Adrenal gland (tissue), 12 donors: ENCODE data around the gene ZNF267. TPM values are rescaled to one million over a fixed set of nuclear protein-coding genes. Genes with fewer than 3 reads are reported as not detected.

Source experiments
- DNase-seq, 7 donors: peaks; one replicate each; pipeline ENCODE4 v3.0.0-alpha.2; 2019 to 2020
- H3K27ac ChIP-seq, 5 donors: fragments of 200-600 bp; sonication (generic) in 4 of 5; 1 replicate in 3 of 5; 2 replicates in 2 of 5; pipeline versions ENCODE4 v1.5.1 to v1.8.0; 2016 to 2020; ENCODE audit warnings: mild to moderate bottlenecking in 1 of 5
- H3K27me3 ChIP-seq: fragments of 200-600 bp; 2 replicates; pipeline ENCODE4 v1.8.0; 2021
- H3K36me3 ChIP-seq, 2 donors: fragments of 200-600 bp; replicated peaks in 1 of 2; 1 replicate in 1 of 2; 2 replicates in 1 of 2; pipeline versions ENCODE4 v1.5.1 to v1.8.0; 2018 to 2022
- H3K4me1 ChIP-seq, 2 donors: fragments of 200-600 bp; replicated peaks in 1 of 2; 1 replicate in 1 of 2; 2 replicates in 1 of 2; pipeline versions ENCODE4 v1.5.1 to v1.8.0; 2018 to 2021
- H3K4me3 ChIP-seq, 4 donors: fragments of 200-600 bp; sonication (generic) in 3 of 4; one replicate each; pipeline ENCODE4 v1.5.1; 2016 to 2018
- H3K9me3 ChIP-seq, 3 donors: fragments of 200-600 bp; sonication (generic) in 1 of 3; replicated peaks in 1 of 3; 1 replicate in 2 of 3; 2 replicates in 1 of 3; pipeline versions ENCODE4 v1.5.1 to v1.8.0; 2016 to 2021
- CTCF ChIP-seq, 6 experiments: fragments of 450-650 bp in 4 of 6; fragments of 200-600 bp in 2 of 6; sonication (generic) in 1 of 6; IDR thresholded peaks; 1 replicate in 5 of 6; 2 replicates in 1 of 6; pipeline versions ENCODE4 v1.5.1 to v1.8.0; 2016 to 2021; ENCODE audit warnings: antibody characterized with exemption in 6 of 6, mild to moderate bottlenecking in 2 of 6, moderate library complexity in 1 of 6
- POLR2A ChIP-seq, 2 donors: fragments of 450-650 bp; IDR thresholded peaks; one replicate each; pipeline ENCODE4 v1.6.1; 2017; ENCODE audit warnings: antibody characterized with exemption in 2 of 2, mild to moderate bottlenecking in 2 of 2, moderate library complexity in 1 of 2
- WGBS, 4 donors: extraction: QIAGEN DNeasy Blood & Tissue Kit in 2 of 4; methylation state at CpG; one replicate each; pipeline versions ENCODE4 v1.1.5 to v1.1.7; 2013 to 2017; 5-methylcytosine and 5-hydroxymethylcytosine counted together
- intact Hi-C, 2 donors: fragments of 100-400 bp; cut with DNase I; formaldehyde crosslinking; loops; one replicate each; pipeline versions ENCODE4 v1.14.1 to v1.15.0; 2022 to 2023
- polyA plus RNA-seq, 3 donors: library from polyadenylated mRNA; stranded (reverse); fragments of 200-250 nt in 2 of 3; fragments of 350-450 nt in 1 of 3; fragmentation: Illumina TruSeq in 1 of 3; extraction: RNeasy Lipid Tissue Mini Kit (QIAGEN cat#74804) in 1 of 3; gene quantifications; one replicate each; pipeline ENCODE4 v1.2.3, GENCODE V29; 2013 to 2014
- total RNA-seq, 9 donors: library from RNA; depleted of rRNA in 4 of 9; stranded (reverse); fragments of >200 nt in 4 of 9; fragments of 120-200 nt in 1 of 9; fragmentation: NEBNext Ultra II Directional in 1 of 9; extraction: Animal tissue kit (Norgen Biotek cat#: 25700) in 1 of 9; gene quantifications; one replicate each; pipeline versions ENCODE4 v1.1.0 to v1.2.4, GENCODE V29; 2013 to 2023
- donor health status: healthy with polysubstance abuse.
- donor health status: Bipolar disorder and iron deficiency.
- donor health status: DM: yes; HTN: yes; CAD: no.
- donor health status: DM: no; HTN: no; CAD: no.
- donor health status: DM: no; HTN: no; CAD: no.
- donor health status: DM: yes; HTN: yes; CAD: no.

ZNF267 gene
- total and polyA plus RNA-seq, 12 donors = 2.0 to 34.1 (median 8.2) TPM

- Histone ChIP-seq H3K9me3 (peaks cover 0 to 2% (median 0%) of the 10 kb centered on the region in 3 donors), H3K27me3 (peaks cover 6% of the 10 kb centered on the region), H3K27ac (no peak overlapping the region), H3K36me3 (no peaks in the 10 kb centered on the region), H3K4me1 (no peaks in the 10 kb centered on the region), H3K4me3 (no peak overlapping the region)
- no peak for TF ChIP-seq POLR2A (IDR thresholded peaks at IDR 0.05)
- TF ChIP-seq CTCF (IDR thresholded peaks at IDR 0.05) = no peak
- no peak for DNase-seq
- intact Hi-C loops = no loop called here
- WGBS, 4 donors = 56 to 70% (median 58%) methylated on average over 2 of the region's 2 CpGs
These were observed 20.3 kb upstream of the ZNF267 start for GRCh38 chr16:31853291-31853690.

GRCh38 chr16:31860508-31860907 is 13.1 kb upstream of the ZNF267 start:
- DNase-seq = no peak
- no peak overlapping the region for H3K27ac ChIP-seq
- no peaks in the 10 kb centered on the region for H3K36me3 ChIP-seq
- 62 to 68% (median 66%) methylated on average over 3 of the region's 3 CpGs for WGBS, 4 donors
- no peaks in the 10 kb centered on the region for H3K9me3 ChIP-seq
- H3K4me1 ChIP-seq = no peaks in the 10 kb centered on the region
- intact Hi-C loops = loop anchor here in 1 of 2 donors (10.0 kb wide), 2 partner anchors 366 to 876 kb away; partner anchors contain the start of gene HSD3B7
- H3K4me3 ChIP-seq = no peak overlapping the region
- no peak for TF ChIP-seq CTCF (IDR thresholded peaks at IDR 0.05)
- TF ChIP-seq POLR2A (IDR thresholded peaks at IDR 0.05) = no peak
- peaks cover under 1% of the 10 kb centered on the region for H3K27me3 ChIP-seq

- Histone ChIP-seq H3K36me3 (no peaks in the 10 kb centered on the region), H3K4me3 (no peak overlapping the region), H3K27me3 (no peaks in the 10 kb centered on the region), H3K27ac (no peak overlapping the region), H3K9me3 (no peaks in the 10 kb centered on the region), H3K4me1 (no peaks in the 10 kb centered on the region)
- TF ChIP-seq CTCF (IDR thresholded peaks at IDR 0.05) (no peak), POLR2A (IDR thresholded peaks at IDR 0.05) (no peak)
- intact Hi-C loops = loop anchor here in 1 of 2 donors (10.0 kb wide), 2 partner anchors 367 to 877 kb away; partner anchors contain the start of gene HSD3B7
- DNase-seq = no peak
- WGBS, 4 donors = 61 to 84% (median 66%) methylated on average over 4 of the region's 4 CpGs
These were observed 12.2 kb upstream of the ZNF267 start for GRCh38 chr16:31861455-31861854.

GRCh38 chr16:31862761-31863160 is 10.8 kb upstream of the ZNF267 start:
- intact Hi-C loops = loop anchor here in 1 of 2 donors (10.0 kb wide), 2 partner anchors 368 to 878 kb away; partner anchors contain the start of gene HSD3B7
- Histone ChIP-seq H3K27me3 (no peaks in the 10 kb centered on the region), H3K4me3 (no peak overlapping the region), H3K4me1 (no peaks in the 10 kb centered on the region), H3K27ac (no peak overlapping the region), H3K9me3 (no peaks in the 10 kb centered on the region), H3K36me3 (no peaks in the 10 kb centered on the region)
- no peak for DNase-seq
- WGBS, 4 donors = 81 to 85% (median 82%) methylated on average over 3 of the region's 3 CpGs
- TF ChIP-seq CTCF (IDR thresholded peaks at IDR 0.05) (no peak), POLR2A (IDR thresholded peaks at IDR 0.05) (no peak)
